Measurements from ENCODE around the gene STKLD1.
A peak's percentile ranks its signal among the peaks of the same experiment; 100 is the strongest.

Gene STKLD1

GRCh38 chr9:133417541-133418461, 41.6 kb downstream of the STKLD1 start, which contains the start of gene REXO4:
TSS of gene REXO4 (minus strand) at chr9:133418010. CDS start at chr9:133417844, 166 bp downstream.
- no peak for TF ChIP-seq CTCF (IDR thresholded peaks at IDR 0.05)
- H3K27ac ChIP-seq: peak within 1 kb of the TSS; percentile 54 to 88
- peak; percentile 91 for DNase-seq (ENCODE audit: low spot score)
- H3K4me3 ChIP-seq: peak within 1 kb of the TSS; percentile 89

GRCh38 chr9:133419005-133419404, 42.8 kb downstream of the STKLD1 start:
- no peak for TF ChIP-seq CTCF (IDR thresholded peaks at IDR 0.05)
- no peak overlapping the region for H3K27ac ChIP-seq
- H3K4me3 ChIP-seq: no peak overlapping the region
- DNase-seq (ENCODE audit: low spot score): no peak

- DNase-seq (ENCODE audit: low spot score): no peak
- H3K27ac ChIP-seq: no peak overlapping the region
- no peak for TF ChIP-seq CTCF (IDR thresholded peaks at IDR 0.05)
- H3K4me3 ChIP-seq: no peak overlapping the region
Measured at GRCh38 chr9:133420392-133420827, 44.2 kb downstream of the STKLD1 start.

GRCh38 chr9:133421615-133422542, 45.7 kb downstream of the STKLD1 start, which contains the start of gene ADAMTS13:
TSS of gene ADAMTS13 (plus strand) at chr9:133422367. CDS start at chr9:133422444, 77 bp downstream.
- no peak within 1 kb of the TSS for H3K27ac ChIP-seq
- DNase-seq (ENCODE audit: low spot score): no peak
- no peak within 1 kb of the TSS for H3K4me3 ChIP-seq
- TF ChIP-seq CTCF (IDR thresholded peaks at IDR 0.05): no peak

GRCh38 chr9:133423216-133423615, 47.0 kb downstream of the STKLD1 start:
- Histone ChIP-seq H3K4me3 (no peak overlapping the region), H3K27ac (no peak overlapping the region)
- no peak for TF ChIP-seq CTCF (IDR thresholded peaks at IDR 0.05)
- DNase-seq (ENCODE audit: low spot score): no peak

GRCh38 chr9:133424187-133424586, 48.0 kb downstream of the STKLD1 start:
- Histone ChIP-seq H3K4me3 (no peak overlapping the region), H3K27ac (no peak overlapping the region)
- TF ChIP-seq CTCF (IDR thresholded peaks at IDR 0.05): no peak
- DNase-seq (ENCODE audit: low spot score): no peak
